ENCODE data around the gene B9D2.
A peak's percentile ranks its signal among the peaks of the same experiment; 100 is the strongest.

The B9D2 gene

DNA sequence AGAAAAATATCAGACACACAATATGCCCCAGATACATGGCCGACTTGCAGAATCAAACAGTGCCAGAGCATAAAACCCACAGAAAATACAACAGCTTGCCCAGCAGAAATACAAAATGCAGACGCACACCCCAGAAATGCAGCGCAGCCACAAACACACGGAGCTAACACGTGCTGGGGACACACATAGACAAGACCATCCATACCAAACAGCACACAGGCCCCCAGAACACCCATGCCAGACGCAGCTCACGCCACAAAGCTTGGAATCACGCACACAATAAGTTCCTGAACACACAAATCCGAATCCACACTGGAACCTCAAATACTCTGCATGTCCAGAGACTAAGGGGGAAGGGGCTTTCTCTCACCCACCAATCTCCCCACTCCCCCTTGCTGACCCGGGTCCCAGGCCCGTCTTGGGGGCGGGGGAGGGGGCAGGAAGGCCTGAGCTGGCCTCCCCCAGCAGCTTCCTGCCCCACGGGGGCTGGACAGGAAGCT lies 36.8 kb downstream of the B9D2 start:
- DNase-seq = no peak

- DNase-seq = peak; percentile 77
Measured at GRCh38 chr19:41325947-41326706, 37.8 kb downstream of the B9D2 start.

DNA sequence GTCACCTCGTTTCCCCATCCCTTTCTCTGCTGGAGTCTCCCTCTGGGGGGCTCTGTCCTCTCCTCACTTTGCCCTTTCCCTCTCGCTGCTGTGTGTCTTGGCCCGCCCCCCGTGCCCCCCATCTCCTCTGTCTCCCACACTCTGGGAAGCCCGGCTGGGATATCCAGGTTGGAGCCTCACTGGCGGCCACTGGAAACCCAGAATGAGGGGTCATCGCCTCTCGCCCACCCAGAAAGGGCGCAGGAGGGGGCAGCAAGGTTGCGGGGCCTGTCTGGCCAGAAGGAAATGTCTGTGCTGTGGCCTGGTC lies 38.4 kb downstream of the B9D2 start:
- no peak for DNase-seq

GRCh38 chr19:41324921-41325639 lies 38.9 kb downstream of the B9D2 start:
- DNase-seq = peak; percentile 76

GRCh38 chr19:41324231-41324702 lies 39.7 kb downstream of the B9D2 start:
- no peak for DNase-seq

DNA sequence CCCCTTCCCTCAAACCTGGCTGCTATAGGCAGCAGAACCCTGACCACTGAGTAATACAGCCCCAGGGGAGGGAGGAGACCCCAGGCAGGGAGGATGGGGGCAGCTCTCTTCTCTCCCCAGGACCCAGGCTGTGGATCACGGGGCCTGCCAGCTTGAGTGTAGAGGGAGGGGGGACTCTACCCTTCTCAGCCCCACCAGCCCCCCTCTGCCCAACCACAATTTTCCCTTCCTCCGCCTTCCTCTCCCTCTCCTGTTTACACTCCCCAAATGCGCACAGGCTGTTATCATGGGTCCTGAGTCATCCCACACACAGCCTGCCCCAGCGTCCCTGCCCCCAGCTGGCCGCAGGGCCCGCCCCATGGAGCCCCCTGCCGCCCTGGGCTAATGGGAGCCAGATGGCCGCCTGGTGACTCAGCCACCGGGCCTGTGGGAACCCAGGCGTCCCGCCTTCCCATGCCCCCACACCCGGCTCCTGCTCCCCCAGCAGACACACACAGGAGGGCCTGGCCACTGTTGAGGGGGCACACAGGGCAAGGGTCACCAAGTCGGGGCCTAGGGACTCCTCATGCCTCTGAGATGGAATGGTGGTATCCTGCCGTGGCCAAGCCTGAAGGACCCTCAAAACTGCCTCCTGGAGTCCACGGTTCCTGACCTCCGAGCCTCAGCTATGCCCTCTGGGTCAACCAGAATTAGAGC lies 40.4 kb downstream of the B9D2 start:
- peak; percentile 66 for DNase-seq

GRCh38 chr19:41323023-41323422 lies 40.9 kb downstream of the B9D2 start:
- DNase-seq = no peak

DNA sequence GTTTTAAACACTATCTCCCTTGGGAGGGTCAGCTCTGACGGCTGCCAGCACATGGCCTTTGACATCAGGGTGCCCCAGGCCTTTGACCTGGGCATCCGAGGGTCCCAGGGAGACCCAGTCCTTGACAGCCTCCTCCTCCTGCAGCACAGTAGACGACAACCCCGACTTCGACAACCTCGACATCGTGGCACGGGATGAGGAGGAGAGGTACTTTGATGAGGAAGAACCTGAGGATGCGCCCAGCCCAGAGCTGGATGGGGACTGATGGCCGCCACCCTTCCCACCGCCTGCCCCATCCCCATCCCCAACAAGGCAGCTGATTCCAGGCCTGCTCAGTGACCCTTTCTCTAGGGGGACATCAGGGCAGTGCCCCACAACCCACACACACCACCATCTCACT lies 41.5 kb downstream of the B9D2 start:
- no peak for DNase-seq

GRCh38 chr19:41321600-41322270 lies 42.2 kb downstream of the B9D2 start:
- DNase-seq = peak; percentile 64

DNA sequence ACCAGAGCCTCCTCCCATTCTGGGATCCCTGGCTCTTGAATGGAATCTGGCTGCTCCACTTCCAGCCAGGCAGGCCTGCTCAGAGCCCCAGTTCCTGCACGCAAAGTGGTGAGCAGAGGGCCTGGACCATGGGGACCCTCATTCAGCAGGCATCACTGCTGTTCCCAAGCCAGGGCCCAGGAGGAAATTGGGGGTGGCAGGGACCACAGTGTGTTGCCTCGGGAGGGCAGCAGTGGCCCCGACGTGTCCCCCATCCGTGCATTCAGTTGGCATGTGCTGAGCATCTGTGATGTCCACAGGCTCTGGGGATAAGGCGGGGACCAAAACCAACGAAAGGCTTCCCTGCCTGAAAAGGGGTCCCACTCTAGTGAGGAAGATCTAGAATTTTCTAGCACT lies 42.7 kb downstream of the B9D2 start:
- no peak for DNase-seq

DNA sequence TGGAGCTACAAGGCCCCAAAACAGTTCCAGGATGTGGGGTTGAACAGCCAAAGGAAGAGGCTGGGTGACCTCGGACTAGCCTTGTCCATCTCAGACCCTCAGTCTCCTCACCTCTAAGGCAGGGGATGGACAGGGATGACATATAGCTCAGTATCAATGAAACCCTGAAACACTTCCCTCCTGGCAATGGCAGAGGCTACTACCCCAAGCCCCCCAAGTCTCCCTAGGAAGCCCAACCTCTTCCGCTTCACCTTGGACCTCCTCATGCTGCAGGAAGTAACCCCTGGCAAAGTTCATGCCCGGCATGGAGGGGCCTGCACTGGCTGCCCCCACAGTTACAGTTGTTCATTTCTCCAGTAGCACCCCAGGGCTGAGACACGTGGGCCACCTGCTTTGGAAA lies 43.4 kb downstream of the B9D2 start:
- DNase-seq = no peak

DNA sequence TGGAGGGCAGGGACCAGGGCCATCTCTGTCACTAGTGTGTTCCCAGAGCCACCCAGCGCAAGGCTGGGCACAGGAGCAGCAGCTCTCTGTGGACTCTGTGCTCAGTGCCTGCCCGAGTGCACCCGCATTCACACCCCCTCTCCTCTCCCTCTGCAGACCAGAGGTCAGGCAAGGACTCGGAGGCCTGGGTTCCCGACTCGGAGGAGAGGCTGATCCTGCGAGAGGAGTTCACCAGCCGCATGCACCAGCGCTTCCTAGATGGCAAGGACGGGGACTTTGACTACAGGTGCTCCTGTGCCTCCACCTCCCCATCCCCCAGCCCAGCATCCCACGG lies 43.8 kb downstream of the B9D2 start:
- DNase-seq = no peak

GRCh38 chr19:41319500-41320184 lies 44.3 kb downstream of the B9D2 start:
- DNase-seq = no peak

DNA sequence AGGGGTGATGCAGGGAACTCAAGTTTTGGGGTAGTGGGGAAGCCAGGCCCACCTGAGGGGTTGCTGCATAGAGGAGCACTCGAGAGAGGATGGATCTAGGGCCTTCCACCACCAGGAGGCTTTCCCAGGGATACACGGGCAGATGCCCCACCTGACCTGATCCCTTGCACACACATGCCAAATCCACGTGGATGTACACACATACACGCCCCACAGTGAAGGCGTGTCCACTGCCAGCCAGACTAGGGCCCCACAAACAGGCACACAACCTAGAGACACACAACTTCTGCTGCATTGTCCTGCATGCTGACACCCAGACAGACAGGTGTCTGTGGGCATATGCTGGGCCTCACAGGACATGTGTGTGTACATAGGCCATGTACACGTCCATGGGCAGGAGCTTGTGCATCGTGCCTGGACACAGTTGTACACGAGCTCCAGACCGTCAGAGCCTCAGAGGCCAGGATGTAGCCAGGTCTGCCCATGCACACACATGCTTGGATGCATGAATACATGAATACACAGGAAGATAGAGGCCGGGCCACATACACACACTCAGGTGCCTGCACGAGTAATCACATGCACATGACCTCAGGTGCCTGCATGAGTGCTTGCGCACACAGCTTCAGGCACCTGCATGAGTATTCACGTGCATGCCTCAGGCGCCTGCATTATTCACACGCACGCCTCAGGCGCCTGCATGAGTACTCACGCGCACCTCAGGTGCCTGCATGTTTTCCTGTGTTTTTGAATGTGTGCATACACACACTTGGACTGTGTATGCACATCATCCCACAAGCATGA lies 45.1 kb downstream of the B9D2 start:
- no peak for DNase-seq

GRCh38 chr19:41316306-41316920 lies 47.5 kb downstream of the B9D2 start:
- DNase-seq = no peak

DNA sequence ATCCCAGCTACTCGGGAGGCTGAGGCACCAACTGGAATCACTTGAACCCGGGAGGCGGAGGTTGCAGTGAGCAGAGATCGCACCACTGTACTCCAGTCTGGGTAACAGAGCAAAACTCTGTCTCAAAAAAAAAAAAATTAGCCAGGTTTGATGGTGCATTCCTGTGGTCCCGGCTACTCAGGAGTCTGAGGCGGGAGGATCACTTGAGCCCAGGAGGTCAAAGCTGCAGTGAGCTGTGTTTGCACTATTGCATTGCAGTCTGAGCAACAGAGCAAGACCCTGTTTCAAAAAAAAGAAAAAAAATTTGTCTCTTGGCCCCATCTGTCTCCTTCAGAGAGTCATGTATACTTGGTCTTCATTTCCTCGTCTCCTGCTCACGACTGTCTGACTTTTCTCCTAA lies 52.3 kb downstream of the B9D2 start:
- no peak for DNase-seq

DNA sequence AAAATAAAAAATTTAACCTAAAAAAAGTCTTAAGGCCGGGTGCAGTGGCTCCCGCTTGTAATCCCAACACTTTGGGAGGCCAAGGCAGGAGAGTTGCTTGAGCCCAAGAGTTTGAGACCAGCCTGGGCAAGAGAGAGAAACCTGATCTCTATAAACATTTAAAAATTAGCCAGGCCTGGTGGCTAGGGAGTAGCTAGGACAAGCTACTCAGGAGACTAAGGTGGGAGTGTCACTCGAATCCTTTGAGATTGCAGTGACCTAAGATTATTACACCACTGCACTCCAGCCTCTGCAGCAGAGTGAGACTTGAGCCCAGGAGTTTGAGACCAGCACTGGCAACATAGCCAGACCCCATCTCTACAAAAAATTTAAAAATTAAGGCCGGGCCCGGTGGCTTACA lies 52.9 kb downstream of the B9D2 start:
- no peak for DNase-seq

DNA sequence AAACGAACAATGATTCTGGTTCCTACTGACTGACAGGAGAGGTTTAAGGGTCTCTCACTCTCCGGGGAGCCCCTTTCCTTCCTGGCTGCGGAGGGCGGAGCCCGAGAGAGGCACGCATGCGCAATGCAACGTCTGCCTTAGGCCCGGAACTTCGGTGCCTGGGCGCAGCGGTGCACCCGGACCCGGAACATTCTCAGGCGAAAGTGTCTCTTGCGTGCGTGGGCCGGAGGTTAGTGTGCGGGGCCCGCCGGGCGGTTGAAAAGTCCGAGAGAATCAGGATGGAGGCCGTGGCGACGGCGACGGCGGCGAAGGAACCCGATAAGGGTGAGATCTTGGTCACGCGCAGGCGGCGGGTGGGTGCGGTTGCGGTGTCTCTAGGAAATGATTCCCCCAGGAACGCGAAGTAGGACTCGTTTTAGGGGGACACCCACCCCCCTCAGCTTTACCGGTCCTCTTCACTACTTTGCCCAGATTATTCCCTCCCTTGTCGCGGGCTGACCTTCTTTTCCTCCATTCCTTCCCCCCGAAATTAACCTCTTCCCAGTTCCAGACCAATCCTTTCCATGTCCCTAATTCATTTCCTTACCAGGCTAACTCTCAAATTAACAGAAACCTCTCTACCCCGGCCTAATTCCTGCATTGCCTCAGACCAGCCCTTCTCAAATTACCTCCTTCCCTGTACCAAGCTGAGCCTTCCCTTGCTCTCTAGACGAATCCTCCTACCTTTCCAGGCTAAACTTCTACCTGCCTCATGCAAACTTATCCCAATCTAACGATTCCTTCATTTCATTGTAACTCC lies 53.7 kb downstream of the B9D2 start, which contains the start of gene CCDC97:
TSS of gene CCDC97 (plus strand) at position 140 of the 799 bp plus-strand sequence. CDS start at position 279, 139 bp downstream.
- peak; percentile 93 for DNase-seq

DNA sequence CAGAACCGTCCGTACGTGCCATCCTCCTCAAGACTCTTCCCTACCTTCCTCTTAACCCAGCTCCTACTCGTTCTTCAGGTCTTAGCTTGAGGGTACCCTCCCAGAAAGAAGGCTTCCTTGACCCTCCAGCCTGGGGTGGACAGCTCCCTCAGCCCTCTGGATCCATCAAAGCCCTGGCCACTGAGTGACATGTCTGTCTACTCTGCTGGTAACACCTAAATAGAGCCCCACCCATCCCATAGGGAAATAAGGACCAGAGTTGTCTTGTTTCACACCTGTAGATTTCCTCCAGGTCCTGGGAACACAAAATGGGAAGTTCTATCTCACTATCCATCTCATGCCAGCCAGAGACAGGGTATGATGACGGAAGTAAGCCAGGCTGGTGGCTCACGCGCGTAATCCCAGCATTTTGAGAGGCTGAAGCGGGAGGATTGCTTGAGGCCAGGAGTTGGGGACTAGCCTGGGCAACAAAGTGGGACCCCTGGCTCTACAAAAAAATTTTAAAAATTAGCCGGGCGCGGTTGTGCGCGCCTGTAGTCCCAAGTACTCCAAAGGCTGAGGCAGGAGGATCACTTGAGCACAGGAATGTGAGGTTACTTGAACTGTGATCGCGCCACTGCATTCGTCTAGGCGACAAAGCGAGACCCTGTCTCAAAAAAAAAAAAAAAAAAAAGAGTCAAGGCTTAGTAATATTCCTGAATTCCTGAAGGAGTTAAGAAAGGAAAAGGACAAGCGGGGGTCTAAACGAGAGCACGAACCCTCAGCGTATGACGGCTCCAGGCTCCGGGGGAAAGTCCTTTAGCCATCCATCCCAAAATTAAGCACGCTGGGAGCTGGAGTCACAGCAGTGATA lies 54.5 kb downstream of the B9D2 start:
- DNase-seq = no peak
